Fibroblast of mammary gland (primary cell): Measurements from ENCODE around the gene ITPR3.

Experiments used
- DNase-seq: peaks from one replicate; pipeline ENCODE4 v3.0.0-alpha.2; 2010; ENCODE audit warnings: low read depth
- H3K4me3 ChIP-seq: 2 replicates; pipeline ENCODE4 v1.5.1; 2011; ENCODE audit warnings: low read depth, mild to moderate bottlenecking, low read length, moderate library complexity; ENCODE audit not compliant: control insufficient read depth
- TF ChIP-seq, protein P1 (sequence below): conservative IDR thresholded peaks from 2 replicates; pipeline ENCODE4 v1.5.1; 2011; ENCODE audit warnings: low read depth, low read length, inconsistent platforms; ENCODE audit not compliant: control insufficient read depth, insufficient read depth

Gene ITPR3

DNA sequence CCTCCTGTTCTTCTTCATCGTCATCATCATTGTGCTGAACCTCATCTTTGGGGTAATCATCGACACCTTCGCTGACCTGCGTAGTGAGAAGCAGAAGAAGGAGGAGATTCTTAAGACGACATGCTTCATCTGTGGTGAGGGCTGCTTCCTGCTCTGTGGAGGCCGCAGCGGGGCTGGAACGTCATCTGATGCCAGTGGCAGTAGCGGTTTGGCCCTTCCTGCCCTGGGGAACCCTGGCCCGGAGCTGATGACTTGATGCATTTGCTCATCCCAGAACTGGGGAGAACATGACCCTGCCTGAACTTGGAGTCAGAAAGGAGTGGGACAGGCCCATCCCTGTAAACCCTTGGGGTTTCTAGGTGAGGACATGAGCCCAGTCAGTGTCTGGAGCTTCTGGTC, 71.6 kb downstream of the ITPR3 start:
- H3K4me3 ChIP-seq: no peak overlapping the region
- TF ChIP-seq, protein P1, sequence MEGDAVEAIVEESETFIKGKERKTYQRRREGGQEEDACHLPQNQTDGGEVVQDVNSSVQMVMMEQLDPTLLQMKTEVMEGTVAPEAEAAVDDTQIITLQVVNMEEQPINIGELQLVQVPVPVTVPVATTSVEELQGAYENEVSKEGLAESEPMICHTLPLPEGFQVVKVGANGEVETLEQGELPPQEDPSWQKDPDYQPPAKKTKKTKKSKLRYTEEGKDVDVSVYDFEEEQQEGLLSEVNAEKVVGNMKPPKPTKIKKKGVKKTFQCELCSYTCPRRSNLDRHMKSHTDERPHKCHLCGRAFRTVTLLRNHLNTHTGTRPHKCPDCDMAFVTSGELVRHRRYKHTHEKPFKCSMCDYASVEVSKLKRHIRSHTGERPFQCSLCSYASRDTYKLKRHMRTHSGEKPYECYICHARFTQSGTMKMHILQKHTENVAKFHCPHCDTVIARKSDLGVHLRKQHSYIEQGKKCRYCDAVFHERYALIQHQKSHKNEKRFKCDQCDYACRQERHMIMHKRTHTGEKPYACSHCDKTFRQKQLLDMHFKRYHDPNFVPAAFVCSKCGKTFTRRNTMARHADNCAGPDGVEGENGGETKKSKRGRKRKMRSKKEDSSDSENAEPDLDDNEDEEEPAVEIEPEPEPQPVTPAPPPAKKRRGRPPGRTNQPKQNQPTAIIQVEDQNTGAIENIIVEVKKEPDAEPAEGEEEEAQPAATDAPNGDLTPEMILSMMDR: no peak
- peak; percentile 26 for DNase-seq

DNA sequence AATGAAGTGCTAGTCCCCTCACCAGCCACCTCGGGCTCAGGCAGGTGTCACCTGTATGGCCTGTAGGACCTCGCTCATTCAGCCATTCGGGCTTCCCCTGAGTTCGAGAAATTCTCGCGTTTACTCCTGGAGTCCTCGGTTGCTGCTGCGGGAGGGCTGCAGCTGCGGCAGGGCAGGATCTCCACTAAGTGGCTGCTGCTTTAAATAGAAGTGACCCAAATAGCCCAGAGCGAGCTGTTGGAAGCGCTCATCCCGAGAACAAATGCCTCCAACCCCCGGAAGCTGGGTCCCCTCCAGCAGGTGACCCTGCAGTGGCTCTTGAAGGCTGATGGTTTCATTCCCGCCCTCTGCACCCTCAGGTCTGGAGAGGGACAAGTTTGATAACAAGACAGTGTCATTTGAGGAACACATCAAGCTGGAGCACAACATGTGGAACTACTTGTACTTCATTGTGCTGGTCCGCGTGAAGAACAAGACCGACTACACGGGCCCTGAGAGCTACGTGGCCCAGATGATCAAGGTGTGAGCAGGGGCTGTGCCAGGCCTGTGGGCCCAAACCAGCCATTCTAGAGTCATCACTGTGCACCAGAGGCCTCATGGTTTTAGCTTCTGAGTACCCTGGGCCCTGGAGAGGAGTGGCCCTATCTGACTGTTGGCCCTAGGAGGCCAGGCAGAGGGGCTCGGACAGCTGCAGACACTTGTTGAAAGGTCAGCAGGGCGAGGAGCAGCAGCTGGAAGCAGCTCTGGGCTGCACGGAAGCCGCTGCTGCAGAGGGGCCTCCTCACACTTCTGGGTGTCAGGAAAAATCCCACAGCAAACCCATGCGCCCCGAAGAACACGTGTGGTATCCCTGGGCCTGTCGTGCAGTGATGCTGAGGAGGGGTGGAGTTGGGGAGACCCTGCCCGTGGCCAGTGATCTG, 72.3 kb downstream of the ITPR3 start:
- no peak for DNase-seq

DNA sequence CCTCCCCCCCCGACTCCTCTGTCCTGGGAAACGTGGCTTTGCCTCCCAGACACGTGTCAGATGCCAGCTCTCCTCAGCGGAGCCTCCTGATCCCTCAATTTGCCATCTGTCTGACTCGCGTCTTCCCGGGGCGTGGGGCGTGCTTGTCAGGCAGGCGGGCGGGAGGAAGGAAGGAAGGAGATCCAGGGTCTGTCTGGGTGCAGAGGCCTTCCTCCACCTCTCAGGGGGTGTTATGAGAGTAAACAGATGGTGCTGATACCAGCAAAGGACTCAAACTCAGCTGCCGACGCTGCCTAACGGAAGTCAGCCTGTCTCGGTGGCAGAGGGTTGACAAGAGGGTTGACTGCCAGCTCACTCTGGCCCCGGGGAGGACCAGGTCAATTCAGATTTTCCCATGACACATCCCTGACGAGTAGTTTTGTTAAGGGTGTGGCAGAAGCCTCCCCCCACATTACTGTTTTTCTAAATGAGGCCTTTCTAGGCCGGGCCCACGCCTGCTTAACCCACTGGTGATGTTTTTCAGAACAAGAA, 73.3 kb downstream of the ITPR3 start:
- TF ChIP-seq, protein P1: no peak
- no peak overlapping the region for H3K4me3 ChIP-seq
- peak; percentile 69 for DNase-seq

More for the DNA sequence above, 72.3 kb downstream of the ITPR3 start:
- no peak overlapping the region for H3K4me3 ChIP-seq
- TF ChIP-seq, protein P1: no peak

GRCh38 chr6:33694977-33695376, 73.9 kb downstream of the ITPR3 start:
- H3K4me3 ChIP-seq: no peak overlapping the region
- TF ChIP-seq, protein P1: no peak
- DNase-seq: no peak

DNA sequence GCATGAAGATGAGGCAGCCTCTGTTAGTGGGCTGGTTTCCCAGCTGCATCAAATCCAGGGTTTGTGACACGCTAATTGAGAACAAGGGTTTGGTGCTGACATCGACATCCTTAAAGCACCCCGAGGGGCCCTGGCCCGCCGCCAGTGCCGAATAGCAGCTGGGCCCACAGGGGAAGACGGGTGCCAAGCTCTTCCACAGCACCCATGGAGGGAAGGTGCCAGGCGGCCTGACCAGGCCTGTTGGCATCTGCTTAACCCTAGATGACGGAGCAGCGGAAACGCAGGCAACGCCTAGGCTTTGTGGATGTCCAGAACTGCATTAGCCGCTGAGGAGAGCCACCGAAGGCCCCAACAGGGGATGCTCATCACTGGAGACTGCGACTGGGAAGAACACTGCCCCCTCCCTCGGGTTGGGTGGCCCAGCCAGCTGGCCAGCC, 74.3 kb downstream of the ITPR3 start:
- TF ChIP-seq, protein P1: no peak
- DNase-seq: no peak
- no peak overlapping the region for H3K4me3 ChIP-seq

DNA sequence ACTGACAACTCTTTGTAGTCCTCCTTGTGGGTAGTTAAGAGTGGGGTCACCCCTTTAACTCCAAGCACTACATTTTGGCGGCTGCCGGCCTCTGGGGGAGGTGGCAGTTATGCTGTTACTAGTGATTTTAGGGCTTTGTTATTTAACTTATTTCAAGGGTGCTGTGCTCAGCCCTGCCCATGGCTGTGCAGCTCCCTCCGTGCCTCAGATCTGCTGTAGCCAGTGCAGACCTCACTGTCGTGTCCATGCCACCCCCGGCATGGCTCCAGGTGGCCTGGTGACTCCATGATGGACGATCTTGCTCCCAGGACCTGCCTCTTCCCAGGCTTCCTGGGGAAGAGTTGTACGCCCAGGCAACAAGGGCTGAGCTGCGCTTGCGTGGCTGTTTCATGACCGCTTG, 75.0 kb downstream of the ITPR3 start:
- TF ChIP-seq, protein P1: no peak
- no peak for DNase-seq
- no peak overlapping the region for H3K4me3 ChIP-seq
